Measurements from ENCODE around the gene GRIA1.

The GRIA1 gene

GRCh38 chr5:153490118-153491037, at the start of gene GRIA1:
TSS of gene GRIA1 (plus strand) at chr5:153490670.
- DNase-seq = no peak

DNA sequence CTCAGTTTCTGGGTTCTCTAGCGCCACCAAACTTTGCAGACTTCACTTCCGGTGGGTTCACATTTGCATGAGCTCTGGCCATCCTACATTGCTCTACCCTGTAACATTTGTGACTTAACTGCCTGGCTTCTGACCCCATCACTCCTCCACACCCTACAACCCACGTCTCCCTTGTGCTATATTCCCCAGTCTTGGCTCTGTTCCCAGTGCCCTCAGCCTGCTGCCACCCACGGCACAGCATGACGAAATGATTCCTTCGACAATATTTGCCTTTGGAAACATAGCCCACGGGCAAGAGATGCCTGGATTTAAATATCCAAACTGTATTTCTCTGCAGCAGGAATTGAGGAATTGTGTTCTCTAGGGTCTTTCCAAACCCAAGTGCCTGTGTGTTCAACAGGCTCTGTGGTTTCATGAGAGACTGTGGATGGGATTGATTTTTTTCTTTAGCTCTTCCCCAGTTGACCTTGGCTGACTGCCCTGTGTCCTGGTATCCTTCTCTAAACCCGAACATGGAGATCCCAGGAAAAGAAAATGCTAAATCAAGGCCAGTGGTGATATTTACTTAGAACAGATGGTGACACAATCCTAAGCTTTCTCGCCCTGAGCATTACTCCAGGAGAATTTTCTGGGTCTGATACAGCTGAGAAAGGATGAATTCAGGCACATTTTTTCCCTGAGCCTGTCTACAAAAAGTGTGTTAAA, 44.4 kb upstream of the GRIA1 start:
- DNase-seq = no peak

DNA sequence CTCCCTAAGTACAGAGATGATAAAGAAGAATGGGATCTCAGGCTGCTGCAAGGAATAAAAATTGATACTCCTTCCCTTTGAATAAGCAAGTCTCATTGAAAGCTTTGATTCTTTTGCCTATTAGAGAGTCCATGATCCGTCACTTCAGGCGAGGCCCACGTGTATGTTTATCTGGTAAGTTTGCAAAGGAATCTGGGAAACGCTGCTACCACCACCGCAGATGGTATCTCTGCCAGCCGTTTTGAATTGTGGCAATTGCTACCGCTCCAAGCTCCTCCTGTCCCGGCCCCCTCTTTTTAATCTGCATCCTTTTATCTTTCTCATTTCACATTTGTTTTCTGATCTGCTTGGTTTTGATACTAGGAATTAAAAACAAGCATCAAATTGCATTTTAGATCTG, 42.9 kb upstream of the GRIA1 start:
- DNase-seq = no peak

- no peak for DNase-seq
Measured at GRCh38 chr5:153456354-153456753, 34.1 kb upstream of the GRIA1 start.

DNA sequence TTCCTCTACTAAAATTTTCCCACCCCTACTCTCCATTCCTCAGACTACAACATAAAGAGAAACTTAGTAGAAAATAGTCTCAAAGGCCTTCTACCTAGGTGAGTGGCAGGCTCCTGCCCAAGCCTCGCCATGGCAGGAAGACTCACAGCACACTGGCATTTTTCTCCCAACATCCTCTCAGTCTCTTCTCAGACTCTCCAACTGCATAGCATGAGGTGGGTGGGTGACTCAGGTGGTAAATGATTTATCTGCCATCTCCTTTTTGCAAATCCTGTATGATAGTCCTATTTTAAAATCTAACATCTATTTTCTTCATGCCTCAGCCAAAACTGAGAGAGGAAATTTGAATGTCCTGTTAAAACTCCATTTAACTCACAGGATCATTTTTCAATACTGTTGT, 33.5 kb upstream of the GRIA1 start:
- no peak for DNase-seq

GRCh38 chr5:153458268-153458667, 32.2 kb upstream of the GRIA1 start:
- no peak for DNase-seq

- no peak for DNase-seq
Measured at GRCh38 chr5:153459051-153459743, 31.3 kb upstream of the GRIA1 start.

DNA sequence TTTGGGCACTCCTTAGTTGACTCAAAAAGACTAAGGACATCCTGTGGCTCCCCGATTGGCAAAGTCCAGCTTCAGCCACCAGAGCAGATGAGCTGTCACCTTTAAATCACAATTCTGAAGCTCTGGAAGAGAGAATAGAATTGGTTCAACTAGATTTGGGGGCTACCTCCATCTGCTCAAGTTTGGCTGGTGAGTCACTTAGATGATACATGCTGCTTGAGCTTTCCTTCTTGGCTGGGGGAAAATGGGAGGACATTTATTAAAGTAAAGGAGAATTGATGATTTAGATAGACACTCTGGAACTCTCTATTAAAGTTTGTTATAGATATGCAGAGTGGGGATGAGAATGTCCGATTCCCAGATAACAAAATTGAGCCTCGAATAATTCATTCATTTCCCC, 30.0 kb upstream of the GRIA1 start:
- no peak for DNase-seq

- no peak for DNase-seq
Measured at GRCh38 chr5:153461341-153461740, 29.1 kb upstream of the GRIA1 start.

- no peak for DNase-seq
Measured at GRCh38 chr5:153463806-153464205, 26.7 kb upstream of the GRIA1 start.

DNA sequence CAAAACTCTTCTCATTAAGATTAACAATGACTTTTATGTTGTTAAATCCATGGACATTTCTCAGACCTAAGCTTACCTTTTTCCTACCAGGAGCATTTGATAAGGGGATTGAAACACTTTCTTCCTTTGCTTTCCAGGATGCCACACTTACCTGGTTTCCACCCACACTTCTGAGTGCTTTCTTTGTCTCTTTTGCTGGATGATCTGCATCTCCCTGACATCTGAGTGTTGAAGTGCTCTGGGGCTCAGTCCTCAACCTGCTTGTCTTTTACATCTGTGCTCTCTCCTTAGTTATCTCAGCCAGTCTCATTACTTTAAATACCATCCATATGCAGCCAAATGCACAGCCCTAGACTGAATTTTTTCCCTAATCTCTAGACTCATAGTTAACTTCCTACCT, 22.9 kb upstream of the GRIA1 start:
- no peak for DNase-seq

- no peak for DNase-seq
Measured at GRCh38 chr5:153469423-153469822, 21.0 kb upstream of the GRIA1 start.

DNA sequence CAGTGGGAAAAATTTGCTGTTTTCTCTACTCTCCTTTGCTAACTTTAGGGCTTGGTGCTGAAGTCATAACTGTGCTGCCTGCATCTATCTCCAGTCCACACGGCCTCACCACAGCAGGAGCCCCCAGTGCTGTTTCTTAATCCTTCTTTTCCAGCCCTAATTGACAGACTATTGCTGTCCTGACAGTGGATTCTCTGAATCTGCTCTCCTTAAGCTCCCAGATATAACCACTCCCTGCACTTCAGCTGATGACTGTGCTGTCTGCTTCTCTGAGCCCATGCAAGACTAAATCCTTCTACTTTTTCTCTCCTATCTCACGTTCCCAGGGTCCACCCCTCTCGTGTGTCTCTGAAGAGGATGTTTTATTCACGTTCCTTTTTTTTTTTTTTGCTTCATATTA, 19.7 kb upstream of the GRIA1 start:
- DNase-seq = no peak

GRCh38 chr5:153476767-153477166, 13.7 kb upstream of the GRIA1 start:
- DNase-seq = no peak

- DNase-seq = no peak
Measured at GRCh38 chr5:153480401-153480800, 10.1 kb upstream of the GRIA1 start.

GRCh38 chr5:153483482-153483881, 7.0 kb upstream of the GRIA1 start:
- no peak for DNase-seq

DNA sequence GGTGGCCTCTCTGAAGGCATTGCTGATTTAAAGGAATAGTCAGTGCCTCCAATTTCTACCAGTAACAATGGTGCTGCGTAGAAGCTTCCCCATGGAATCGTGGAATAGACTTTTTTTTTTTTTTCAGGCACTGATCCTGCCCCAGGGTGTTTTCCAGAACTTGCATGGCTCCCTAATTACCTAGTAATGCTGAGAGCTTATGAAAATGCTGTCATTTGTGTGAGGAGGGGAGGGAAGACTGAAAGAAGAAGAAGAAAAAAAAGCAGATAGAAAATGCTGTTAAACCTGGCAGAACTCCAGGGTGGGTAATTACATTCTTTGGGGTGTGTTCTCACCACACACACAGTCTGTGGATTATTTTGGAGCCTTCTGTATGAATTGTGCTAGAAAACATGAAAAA, 4.8 kb upstream of the GRIA1 start:
- no peak for DNase-seq

DNA sequence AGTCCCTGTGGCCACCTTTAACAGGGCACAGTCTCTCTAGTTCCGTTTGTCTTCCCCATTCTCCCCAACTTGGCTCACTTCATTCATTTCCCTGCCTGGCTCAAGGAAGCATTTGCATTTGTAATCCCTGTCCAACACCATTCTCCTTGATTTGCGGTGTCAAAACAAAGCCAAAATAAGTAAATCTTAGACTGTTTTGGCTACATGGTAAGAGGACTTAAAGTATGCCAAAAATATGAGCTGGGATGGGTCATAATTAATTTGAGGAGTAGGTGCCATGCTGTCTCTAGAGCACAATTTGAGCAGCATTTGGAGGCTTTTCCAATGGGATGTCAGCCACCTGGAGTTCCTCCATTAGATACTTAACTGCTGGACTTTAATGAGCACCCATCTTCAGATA, 3.7 kb upstream of the GRIA1 start:
- DNase-seq = no peak

DNA sequence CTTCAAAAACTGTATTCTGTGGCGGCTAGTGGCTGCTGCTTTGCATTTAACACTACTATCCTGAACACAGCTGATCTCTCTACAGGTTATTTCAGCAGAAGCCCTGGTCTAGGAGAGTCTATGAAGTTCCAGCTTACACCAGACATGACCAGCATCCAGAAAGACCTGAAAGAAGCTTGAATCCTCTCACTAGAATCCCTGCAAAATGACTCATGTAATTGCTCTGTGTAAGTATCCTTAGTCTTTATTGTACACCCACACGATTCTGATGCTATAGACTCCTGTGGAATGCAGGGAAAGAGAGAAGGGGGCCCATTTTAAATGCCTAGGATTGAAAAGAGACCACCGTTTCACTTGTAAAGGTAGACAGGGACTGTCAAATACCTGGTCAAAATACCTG, 859 bp upstream of the GRIA1 start:
- DNase-seq = no peak

DNA sequence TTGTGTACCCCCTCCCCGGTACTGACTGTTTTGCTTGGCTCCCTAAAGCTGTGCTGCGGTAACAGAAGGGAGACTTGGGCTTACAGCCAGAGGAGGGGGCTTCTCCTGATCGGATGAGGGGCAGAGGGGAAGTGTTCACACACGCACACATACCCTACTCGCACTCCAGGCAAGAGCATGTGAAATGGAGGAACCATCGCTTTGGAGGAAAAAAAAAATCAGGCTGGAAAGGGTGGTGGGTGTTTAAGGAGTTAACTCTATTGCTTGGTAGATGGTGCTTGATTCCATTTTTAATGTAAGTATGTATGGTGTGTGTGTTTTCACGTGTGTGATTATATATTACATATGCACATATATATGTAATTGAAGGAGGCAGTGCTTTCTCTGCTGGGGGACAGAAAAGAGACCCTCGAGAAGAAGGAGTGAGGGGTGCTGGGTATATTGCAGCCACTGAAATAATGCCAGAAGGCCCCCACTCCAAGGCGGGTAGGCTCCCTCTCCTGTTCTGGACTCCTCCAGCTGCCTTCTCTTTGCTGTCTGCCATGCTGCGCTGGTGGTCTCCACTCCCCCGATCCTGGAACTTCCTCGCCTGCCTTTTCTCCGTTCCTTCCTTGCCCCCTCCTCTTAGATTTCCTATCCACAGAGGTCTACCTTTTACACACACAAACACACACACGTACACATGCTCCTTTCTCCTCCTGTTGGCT, 721 bp downstream of the GRIA1 start:
- DNase-seq = no peak

GRCh38 chr5:153491856-153492255, 1.4 kb downstream of the GRIA1 start:
- no peak for DNase-seq

- DNase-seq = no peak
Measured at GRCh38 chr5:153496835-153497234, 6.4 kb downstream of the GRIA1 start.

GRCh38 chr5:153498516-153498915, 8.0 kb downstream of the GRIA1 start:
- no peak for DNase-seq
